Uterus (tissue), 2 donors: Measurements from ENCODE around the gene SERPINA9.

Experiments used
- POLR2A ChIP-seq, 2 donors: fragments of 450-650 bp; IDR thresholded peaks; one replicate each; pipeline ENCODE4 v1.6.1; 2016; ENCODE audit warnings: antibody characterized with exemption in 2 of 2, mild to moderate bottlenecking in 1 of 2, moderate library complexity in 1 of 2
- TF ChIP-seq, protein P1 (sequence below), 4 experiments: fragments of 200-600 bp in 2 of 4; fragments of 450-650 bp in 2 of 4; sonication (generic) in 2 of 4; IDR thresholded peaks; one replicate each; pipeline ENCODE4 v1.5.1; 2016 to 2019; ENCODE audit warnings: antibody characterized with exemption in 4 of 4, mild to moderate bottlenecking in 2 of 4, moderate library complexity in 1 of 4

DNA sequence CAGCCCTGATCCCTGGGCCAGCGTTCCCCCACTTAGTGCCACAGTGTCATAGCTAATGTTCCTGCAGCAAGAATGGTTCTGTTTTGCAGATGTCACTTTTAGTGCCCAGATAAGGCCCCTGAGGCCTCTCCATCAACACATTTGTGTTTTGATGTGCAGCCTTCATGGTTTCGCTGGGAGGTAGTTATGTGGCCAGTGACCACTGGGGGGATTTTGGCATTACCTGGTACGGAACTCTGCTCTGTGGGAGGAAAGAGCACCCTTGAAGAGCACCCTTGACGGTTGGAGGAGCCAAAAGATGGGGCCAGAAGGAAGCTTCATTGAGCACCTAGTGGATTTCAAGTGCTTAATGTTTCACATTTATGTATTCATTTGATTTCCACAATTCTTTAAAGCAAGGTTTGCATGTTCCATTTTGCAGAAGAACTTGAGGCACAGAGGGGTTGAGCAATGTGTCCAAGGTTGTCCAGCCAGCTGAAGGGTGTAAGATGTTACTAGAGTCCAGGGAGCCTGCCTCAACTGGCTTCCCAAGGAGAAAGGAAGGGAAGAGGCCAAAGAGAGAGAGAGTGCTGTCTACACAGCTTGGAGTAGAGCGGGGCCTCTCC is 36.4 kb downstream of the SERPINA9 start:
- TF ChIP-seq POLR2A (IDR thresholded peaks at IDR 0.05) = no peak
- TF ChIP-seq, protein P1, sequence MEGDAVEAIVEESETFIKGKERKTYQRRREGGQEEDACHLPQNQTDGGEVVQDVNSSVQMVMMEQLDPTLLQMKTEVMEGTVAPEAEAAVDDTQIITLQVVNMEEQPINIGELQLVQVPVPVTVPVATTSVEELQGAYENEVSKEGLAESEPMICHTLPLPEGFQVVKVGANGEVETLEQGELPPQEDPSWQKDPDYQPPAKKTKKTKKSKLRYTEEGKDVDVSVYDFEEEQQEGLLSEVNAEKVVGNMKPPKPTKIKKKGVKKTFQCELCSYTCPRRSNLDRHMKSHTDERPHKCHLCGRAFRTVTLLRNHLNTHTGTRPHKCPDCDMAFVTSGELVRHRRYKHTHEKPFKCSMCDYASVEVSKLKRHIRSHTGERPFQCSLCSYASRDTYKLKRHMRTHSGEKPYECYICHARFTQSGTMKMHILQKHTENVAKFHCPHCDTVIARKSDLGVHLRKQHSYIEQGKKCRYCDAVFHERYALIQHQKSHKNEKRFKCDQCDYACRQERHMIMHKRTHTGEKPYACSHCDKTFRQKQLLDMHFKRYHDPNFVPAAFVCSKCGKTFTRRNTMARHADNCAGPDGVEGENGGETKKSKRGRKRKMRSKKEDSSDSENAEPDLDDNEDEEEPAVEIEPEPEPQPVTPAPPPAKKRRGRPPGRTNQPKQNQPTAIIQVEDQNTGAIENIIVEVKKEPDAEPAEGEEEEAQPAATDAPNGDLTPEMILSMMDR (IDR thresholded peaks at IDR 0.05) = no peak
